ENCODE results near the gene CCKAR. TPM values are rescaled to one million over a fixed set of nuclear protein-coding genes. Genes with fewer than 3 reads are reported as not detected.

CCKAR gene
- total and polyA plus RNA-seq, 2 of the 13 experiments (the other 11 are each of a cell fraction or from before 2014, with no cell fraction given), result not detected

DNA sequence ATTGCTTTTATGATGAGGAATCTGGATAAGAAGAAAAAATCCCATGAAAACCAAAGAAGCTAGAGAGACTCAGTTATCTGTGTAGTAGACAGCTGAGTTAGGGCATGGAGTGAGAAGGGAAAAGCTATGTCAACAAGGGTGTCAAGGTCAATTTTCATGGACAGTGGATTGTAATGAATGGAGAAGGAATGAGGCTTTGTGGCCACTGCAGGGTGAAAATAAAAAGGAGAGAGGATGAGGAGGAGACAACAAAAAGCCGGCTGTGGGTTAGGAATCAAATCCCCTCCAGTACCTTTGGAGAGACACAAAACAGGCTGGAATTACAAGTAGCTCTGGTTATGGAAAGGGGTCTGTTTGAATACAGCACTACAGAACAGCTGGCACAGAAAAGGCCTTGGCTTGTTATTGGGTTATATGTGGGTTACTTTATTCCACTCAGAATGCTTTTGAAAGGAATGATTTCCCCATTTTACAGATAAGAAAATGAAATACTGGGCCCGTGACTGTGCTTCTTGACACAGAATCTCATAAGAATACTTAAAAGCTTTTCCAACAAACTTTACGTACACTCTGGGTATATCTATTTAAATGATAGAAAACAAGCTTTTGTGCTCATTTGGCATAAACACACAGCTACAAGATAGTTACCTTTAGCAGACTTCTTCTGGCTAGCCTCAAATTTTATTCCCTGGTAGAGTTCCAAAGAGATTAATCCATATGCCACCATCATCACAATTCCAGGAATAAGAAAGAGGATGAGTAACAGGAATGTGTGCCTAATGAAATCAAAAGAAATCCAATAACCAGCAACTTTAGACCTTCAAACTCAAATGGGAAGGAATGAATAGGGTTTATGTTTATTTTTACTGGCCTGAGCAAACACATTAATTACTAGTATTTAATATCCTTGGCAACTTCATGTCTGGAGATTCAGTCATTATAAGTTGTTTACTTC lies 7.5 kb downstream of the CCKAR start:
- no peak overlapping the region for H3K27ac ChIP-seq (ENCODE audit: extremely low read length, insufficient read depth, low read length)
- no peaks in the 10 kb centered on the region for H3K9me3 ChIP-seq (ENCODE audit: low read length)
- in situ Hi-C loops (cut with HindIII; ENCODE audit: extremely low pct_ligation_motif_present, low pct_unique_long_range_greater_than_20kb), result no loop called here
- FAIRE-seq (no peak), ATAC-seq (peak; percentile 71), DNase-seq (ENCODE audit: low spot score) (no peak)
- H3K4me1 ChIP-seq (ENCODE audit: insufficient read depth, low read length), result no peaks in the 10 kb centered on the region
- no peak overlapping the region for H3K9ac ChIP-seq (ENCODE audit: insufficient read depth, low read depth, low read length)
- H3K79me2 ChIP-seq (ENCODE audit: insufficient read depth, low read length), result no peaks in the 10 kb centered on the region
- no peak overlapping the region for H2AFZ ChIP-seq (ENCODE audit: low read length)
- intact Hi-C loops (cut with micrococcal nuclease; ENCODE audit: unreplicated experiment), result no loop called here
- TF ChIP-seq ZNF781 (CRISPR knock-in tag; IDR thresholded peaks at IDR 0.05; ENCODE audit: borderline replicate concordance, not compliant biosample characterization), result no peak
- TF ChIP-seq TSC22D2 (CRISPR knock-in tag; IDR thresholded peaks at IDR 0.05; ENCODE audit: borderline replicate concordance), result no peak
- peak; percentile 77 for TF ChIP-seq FOXA3 (CRISPR knock-in tag; IDR thresholded peaks at IDR 0.05)
- TF ChIP-seq FOXA1 (IDR thresholded peaks at IDR 0.05), result no peak
- TF ChIP-seq FOXA1 (CRISPR knock-in tag; IDR thresholded peaks at IDR 0.05), result peak; percentile 53
- POLR2A ChIA-PET, result no interaction called here
- no peaks in the 10 kb centered on the region for H3K36me3 ChIP-seq (replicated peaks in 1 of 2; ENCODE audit: control insufficient read depth in 1 of 2, insufficient read depth in 2 of 2, low read length in 2 of 2)
- 28% methylated on average over 3 of the region's 3 CpGs for WGBS (ENCODE audit: low lambda C conversion rate)
- BruUV-seq (replicated peaks), result no TSS peak
- CTCF ChIA-PET (ENCODE audit: low intra/inter-chr PET ratio, low total read pairs), result no interaction called here
- H3K4me2 ChIP-seq (ENCODE audit: low read depth, low read length), result no peak overlapping the region
- peaks cover 0 to 10% of the 10 kb centered on the region in 2 experiments; a peak in 1 of 5 replicates for H3K27me3 ChIP-seq (ENCODE audit: control insufficient read depth in 1 of 2, insufficient read depth in 2 of 2, low read length in 2 of 2)
- no peaks in the 10 kb centered on the region for H4K20me1 ChIP-seq (ENCODE audit: insufficient read depth, low read length)
- H3K4me3 ChIP-seq (replicated peaks in 1 of 3; ENCODE audit: insufficient read depth in 1 of 3, low read depth in 2 of 3, low read length in 3 of 3), result no peak overlapping the region

DNA sequence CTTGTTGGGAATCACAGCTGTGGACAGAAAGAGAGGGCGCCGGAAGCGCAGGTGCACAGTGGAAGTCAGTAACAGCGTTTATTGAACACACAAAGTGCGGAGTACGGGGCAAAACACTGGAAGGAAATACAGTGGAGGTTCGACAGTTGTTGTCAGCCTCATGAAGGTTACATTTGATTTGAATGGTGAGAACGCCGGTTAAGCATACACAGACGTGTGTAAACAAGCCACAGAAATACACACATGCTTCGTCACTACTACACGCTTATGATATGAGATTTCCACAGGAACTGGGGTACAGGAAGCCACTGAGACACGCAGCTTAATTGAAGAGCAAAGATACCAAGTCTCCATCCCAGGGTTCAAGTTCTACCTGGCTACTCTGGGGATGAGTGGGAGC lies 12.0 kb downstream of the CCKAR start:
- no peak for DNase-seq (ENCODE audit: low spot score)
- ChIA-PET POLR2A (no interaction called here), CTCF (ENCODE audit: low intra/inter-chr PET ratio, low total read pairs) (no interaction called here)
- no peak for FAIRE-seq
- no peaks in the 10 kb centered on the region for H3K4me1 ChIP-seq (ENCODE audit: insufficient read depth, low read length)
- in situ Hi-C loops (cut with HindIII; ENCODE audit: extremely low pct_ligation_motif_present, low pct_unique_long_range_greater_than_20kb) (loop anchor here (10.0 kb wide), 1 partner anchor 536 kb away; no protein-coding TSS in a partner anchor), intact Hi-C loops (cut with micrococcal nuclease; ENCODE audit: unreplicated experiment) (no loop called here)
- H3K9ac ChIP-seq (ENCODE audit: insufficient read depth, low read depth, low read length), result no peak overlapping the region
- H2AFZ ChIP-seq (ENCODE audit: low read length), result no peak overlapping the region
- no TSS peak for BruUV-seq (replicated peaks)
- H3K36me3 ChIP-seq (replicated peaks in 1 of 2; ENCODE audit: control insufficient read depth in 1 of 2, insufficient read depth in 2 of 2, low read length in 2 of 2), result no peaks in the 10 kb centered on the region
- no peak for ATAC-seq
- no peak overlapping the region for H3K4me2 ChIP-seq (ENCODE audit: low read depth, low read length)
- H3K27ac ChIP-seq (ENCODE audit: extremely low read length, insufficient read depth, low read length), result no peak overlapping the region
- H4K20me1 ChIP-seq (ENCODE audit: insufficient read depth, low read length), result no peaks in the 10 kb centered on the region
- H3K79me2 ChIP-seq (ENCODE audit: insufficient read depth, low read length), result no peaks in the 10 kb centered on the region
- no peak overlapping the region for H3K4me3 ChIP-seq (replicated peaks in 1 of 3; ENCODE audit: insufficient read depth in 1 of 3, low read depth in 2 of 3, low read length in 3 of 3)
- H3K27me3 ChIP-seq (ENCODE audit: control insufficient read depth in 1 of 2, insufficient read depth in 2 of 2, low read length in 2 of 2), result peaks cover 0 to 12% of the 10 kb centered on the region in 2 experiments; a peak in 1 of 5 replicates
- no peaks in the 10 kb centered on the region for H3K9me3 ChIP-seq (ENCODE audit: low read length)
- WGBS (ENCODE audit: low lambda C conversion rate), result 37% methylated on average over 13 of the region's 13 CpGs
- TF ChIP-seq, protein P1, sequence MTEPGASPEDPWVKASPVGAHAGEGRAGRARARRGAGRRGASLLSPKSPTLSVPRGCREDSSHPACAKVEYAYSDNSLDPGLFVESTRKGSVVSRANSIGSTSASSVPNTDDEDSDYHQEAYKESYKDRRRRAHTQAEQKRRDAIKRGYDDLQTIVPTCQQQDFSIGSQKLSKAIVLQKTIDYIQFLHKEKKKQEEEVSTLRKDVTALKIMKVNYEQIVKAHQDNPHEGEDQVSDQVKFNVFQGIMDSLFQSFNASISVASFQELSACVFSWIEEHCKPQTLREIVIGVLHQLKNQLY (CRISPR knock-in tag; IDR thresholded peaks at IDR 0.05), result no peak
- TF ChIP-seq EHMT2 (IDR thresholded peaks at IDR 0.05; ENCODE audit: borderline replicate concordance, low read depth, low read length) (no peak), ZNF674 (CRISPR knock-in tag; IDR thresholded peaks at IDR 0.05; ENCODE audit: low read depth) (no peak), MIER2 (CRISPR knock-in tag; IDR thresholded peaks at IDR 0.05) (no peak), ZBTB33 (CRISPR knock-in tag; IDR thresholded peaks at IDR 0.05) (no peak), ISX (CRISPR knock-in tag; conservative IDR thresholded peaks at IDR 0.05) (no peak), ZNF235 (CRISPR knock-in tag; IDR thresholded peaks at IDR 0.05; ENCODE audit: borderline replicate concordance) (no peak), ZSCAN9 (CRISPR knock-in tag; IDR thresholded peaks at IDR 0.05; ENCODE audit: borderline replicate concordance) (no peak), ZNF446 (CRISPR knock-in tag; IDR thresholded peaks at IDR 0.05) (no peak), ZNF672 (CRISPR knock-in tag; IDR thresholded peaks at IDR 0.05) (no peak), ZNF678 (CRISPR knock-in tag; IDR thresholded peaks at IDR 0.05) (no peak), PPARG (CRISPR knock-in tag; conservative IDR thresholded peaks at IDR 0.05) (no peak), FOXP1 (IDR thresholded peaks at IDR 0.05) (no peak), FOXP1 (CRISPR knock-in tag; IDR thresholded peaks at IDR 0.05) (no peak)

Data from HepG2 (cell line).